Left renal pelvis (tissue), 4 donors: ENCODE results near the gene PEPD. TPM values are rescaled to one million over a fixed set of nuclear protein-coding genes. Genes with fewer than 3 reads are reported as not detected.
A peak's percentile ranks its signal among the peaks of the same experiment; 100 is the strongest.

Experiments used
- DNase-seq, 4 donors: peaks; one replicate each; pipeline ENCODE4 v3.0.0-alpha.2; 2013; ENCODE audit warnings: low read depth in 4 of 4, low spot score in 3 of 4
- polyA plus RNA-seq, 4 donors: library from polyadenylated mRNA; unstranded; fragments of 120-200 nt; gene quantifications; one replicate each; pipeline ENCODE4 v1.2.1, GENCODE V29; 2013; ENCODE audit not compliant: insufficient read length in 4 of 4

Gene PEPD
- polyA plus RNA-seq, 4 donors, result 56.0 to 122 (median 95.0) TPM

- no peak for DNase-seq
Observed at GRCh38 chr19:33443638-33444561, 77.7 kb downstream of the PEPD start.

- DNase-seq, result no peak
Observed at GRCh38 chr19:33442706-33443105, 78.9 kb downstream of the PEPD start.

GRCh38 chr19:33441828-33442227 lies 79.8 kb downstream of the PEPD start:
- no peak for DNase-seq

- no peak for DNase-seq
Observed at GRCh38 chr19:33441277-33441699, 80.3 kb downstream of the PEPD start.

- no peak for DNase-seq
Observed at GRCh38 chr19:33440682-33441081, 80.9 kb downstream of the PEPD start.

GRCh38 chr19:33440241-33440640 lies 81.3 kb downstream of the PEPD start:
- no peak for DNase-seq

GRCh38 chr19:33438987-33439781 lies 82.4 kb downstream of the PEPD start:
- no peak for DNase-seq

- no peak for DNase-seq
Observed at GRCh38 chr19:33437821-33438671, 83.5 kb downstream of the PEPD start.

- DNase-seq, result no peak
Observed at GRCh38 chr19:33437393-33437820, 84.2 kb downstream of the PEPD start.

GRCh38 chr19:33436360-33437345 lies 84.9 kb downstream of the PEPD start:
- DNase-seq, result no peak

GRCh38 chr19:33435706-33436359 lies 85.8 kb downstream of the PEPD start:
- no peak for DNase-seq

GRCh38 chr19:33434886-33435705 lies 86.5 kb downstream of the PEPD start:
- no peak for DNase-seq

GRCh38 chr19:33434069-33434885 lies 87.3 kb downstream of the PEPD start:
- DNase-seq, result no peak

- DNase-seq, result no peak
Observed at GRCh38 chr19:33432446-33433170, 89.0 kb downstream of the PEPD start.

GRCh38 chr19:33432015-33432414 lies 89.6 kb downstream of the PEPD start:
- no peak for DNase-seq

GRCh38 chr19:33430674-33431277 lies 90.8 kb downstream of the PEPD start:
- DNase-seq, result peak in 2 of 4 donors; percentile 48 to 56
